ENCODE data around the gene SMARCB1.

GRCh38 chr22:23882370-23882769, 95.6 kb downstream of the SMARCB1 start:
- TF ChIP-seq CTCF (IDR thresholded peaks at IDR 0.05) (no peak), POLR2A (IDR thresholded peaks at IDR 0.05) (no peak)

All from tibial nerve (tissue), 3 donors.